GM12865 (cell line): Measurements from ENCODE around the gene MPO.

Experiments
- DNase-seq: peaks from one replicate; pipeline ENCODE4 v3.0.0; 2010; ENCODE audit warnings: low read depth
- H3K4me3 ChIP-seq: 2 replicates; pipeline ENCODE4 v1.5.1; 2011; ENCODE audit warnings: mild to moderate bottlenecking, low read depth, low read length, control low read depth
- CTCF ChIP-seq: IDR thresholded peaks from 2 replicates; pipeline ENCODE4 v1.5.1; 2011; ENCODE audit warnings: low read length, control low read depth, low read depth, inconsistent platforms; ENCODE audit not compliant: insufficient read depth; ENCODE audit errors: missing control alignments

The MPO gene

GRCh38 chr17:58282442-58282841 is 1.7 kb upstream of the MPO start:
- no peak for DNase-seq
- no peak overlapping the region for H3K4me3 ChIP-seq
- TF ChIP-seq CTCF, result no peak

GRCh38 chr17:58281511-58282011 is 826 bp upstream of the MPO start:
- TF ChIP-seq CTCF, result no peak
- DNase-seq, result no peak
- no peak overlapping the region for H3K4me3 ChIP-seq

- TF ChIP-seq CTCF, result no peak
- no peak overlapping the region for H3K4me3 ChIP-seq
Observed at GRCh38 chr17:58279736-58280479, 827 bp downstream of the MPO start.

GRCh38 chr17:58279016-58279711 is 1.6 kb downstream of the MPO start:
- no peak overlapping the region for H3K4me3 ChIP-seq
- no peak for DNase-seq
- no peak for TF ChIP-seq CTCF

More at GRCh38 chr17:58279736-58280479, 827 bp downstream of the MPO start:
- no peak for DNase-seq

- no peak for TF ChIP-seq CTCF
- H3K4me3 ChIP-seq, result no peak overlapping the region
- no peak for DNase-seq
Observed at GRCh38 chr17:58278661-58279015, 2.1 kb downstream of the MPO start.

- H3K4me3 ChIP-seq, result no peak overlapping the region
- no peak for DNase-seq
- no peak for TF ChIP-seq CTCF
Observed at GRCh38 chr17:58277802-58278595, 2.7 kb downstream of the MPO start.
